CD4-positive, alpha-beta T cell treated with Interleukin-15 for 1 hour (primary cell): ENCODE results near the gene CFAP97D2.
"Not testable (repeated sequence)": the region's sequence is repeated elsewhere in the genome, so short reads cannot be mapped to it uniquely, and the experiment has no call there.

ENCODE experiments used
- DNase-seq: peaks from one replicate; pipeline ENCODE4 v3.0.0-alpha.2; 2020

Gene CFAP97D2

GRCh38 chr13:114236227-114236626 lies 57.2 kb downstream of the CFAP97D2 start:
- no peak for DNase-seq

GRCh38 chr13:114237415-114238112 lies 58.5 kb downstream of the CFAP97D2 start:
- DNase-seq, result no peak

GRCh38 chr13:114241918-114242317 lies 62.9 kb downstream of the CFAP97D2 start:
- DNase-seq, result no peak

- no peak for DNase-seq
Measured at GRCh38 chr13:114243971-114244370, 64.9 kb downstream of the CFAP97D2 start.

- DNase-seq, result no peak
Measured at GRCh38 chr13:114244637-114245036, 65.6 kb downstream of the CFAP97D2 start.

- no peak for DNase-seq
Measured at GRCh38 chr13:114248011-114248410, 69.0 kb downstream of the CFAP97D2 start.

GRCh38 chr13:114249077-114249476 lies 70.0 kb downstream of the CFAP97D2 start:
- DNase-seq, result no peak

- DNase-seq, result not testable (repeated sequence)
Measured at GRCh38 chr13:114251639-114252440, 72.8 kb downstream of the CFAP97D2 start.

GRCh38 chr13:114256547-114256946 lies 77.5 kb downstream of the CFAP97D2 start:
- no peak for DNase-seq

- DNase-seq, result no peak
Measured at GRCh38 chr13:114257014-114257413, 78.0 kb downstream of the CFAP97D2 start.

GRCh38 chr13:114258589-114258988 lies 79.5 kb downstream of the CFAP97D2 start:
- DNase-seq, result no peak

- DNase-seq, result no peak
Measured at GRCh38 chr13:114259374-114259773, 80.3 kb downstream of the CFAP97D2 start.

- DNase-seq, result no peak
Measured at GRCh38 chr13:114259974-114260373, 80.9 kb downstream of the CFAP97D2 start.

- DNase-seq, result no peak
Measured at GRCh38 chr13:114260814-114261213, 81.8 kb downstream of the CFAP97D2 start.

- no peak for DNase-seq
Measured at GRCh38 chr13:114261328-114261965, 82.4 kb downstream of the CFAP97D2 start.

GRCh38 chr13:114263578-114263977 lies 84.5 kb downstream of the CFAP97D2 start:
- DNase-seq, result peak; percentile 40

- DNase-seq, result not testable (repeated sequence)
Measured at GRCh38 chr13:114264313-114264712, 85.3 kb downstream of the CFAP97D2 start.

GRCh38 chr13:114264886-114265611 lies 86.0 kb downstream of the CFAP97D2 start:
- DNase-seq, result no peak

GRCh38 chr13:114266241-114266640 lies 87.2 kb downstream of the CFAP97D2 start:
- no peak for DNase-seq

- peak; percentile 19 for DNase-seq
Measured at GRCh38 chr13:114268344-114269280, 89.6 kb downstream of the CFAP97D2 start.

GRCh38 chr13:114269281-114269770 lies 90.3 kb downstream of the CFAP97D2 start:
- no peak for DNase-seq
